ENCODE results near the gene MRPL53. TPM values are rescaled to one million over a fixed set of nuclear protein-coding genes. Genes with fewer than 3 reads are reported as not detected.

MRPL53 gene
- total and polyA plus RNA-seq, 2 of the 4 experiments (the other 2 are of a cell fraction), result 5.2 to 39.0 TPM

GRCh38 chr2:74440378-74441169 is 31.9 kb downstream of the MRPL53 start (continued):
- no peak for TF ChIP-seq CHD1 (IDR thresholded peaks at IDR 0.05; ENCODE audit: low read depth, low read length)
- 0 out of 2 replicates have a peak, but pooled peaks have one; percentile 22 for TF ChIP-seq BHLHE40 (IDR thresholded peaks at IDR 0.05; ENCODE audit: low read depth, low read length)
- no peak for TF ChIP-seq FOS (IDR thresholded peaks at IDR 0.05; ENCODE audit: low read depth, low read length)

GRCh38 chr2:74439803-74440377 is 32.6 kb downstream of the MRPL53 start:
- Histone ChIP-seq H3K9ac (ENCODE audit: low read depth, low read length) (peak overlapping the region; percentile 83), H3K18ac (ENCODE audit: low read depth, low read length) (peak overlapping the region; percentile 22), H2BK120ac (ENCODE audit: low read depth, low read length) (peak overlapping the region; percentile 77), H2AK5ac (ENCODE audit: low read depth, low read length) (peak overlapping the region; percentile 95), H3K9me3 (ENCODE audit: control insufficient read depth, insufficient read depth, low read length) (no peaks in the 10 kb centered on the region), H2BK20ac (ENCODE audit: low read depth, low read length) (no peak overlapping the region), H2AK9ac (replicated peaks; ENCODE audit: low read depth, low read length, poor library complexity) (peak overlapping the region; percentile 99), H3K4me2 (ENCODE audit: low read depth, low read length) (peak overlapping the region; percentile 89), H4K8ac (ENCODE audit: low read depth in 2 of 2, low read length in 2 of 2) (peak overlapping the region; percentile 87 to 94), H3K56ac (ENCODE audit: extremely low read depth, insufficient read depth, low read length) (peak overlapping the region; percentile 67), H3K27me3 (ENCODE audit: control insufficient read depth, insufficient read depth, low read length) (peaks cover 2% of the 10 kb centered on the region; the same call in 1 of the 2 replicates), H4K5ac (ENCODE audit: low read depth, low read length) (peak overlapping the region; percentile 31), H3K4me3 (ENCODE audit: insufficient read depth, low read depth, low read length) (peak overlapping the region; percentile 48), H3K79me1 (ENCODE audit: low read depth in 1 of 2, low read length in 2 of 2) (peaks cover 23 to 48% of the 10 kb centered on the region in 2 experiments), H2BK5ac (ENCODE audit: low read depth, low read length, poor library complexity, severe bottlenecking) (peak overlapping the region; percentile 52), H2BK15ac (ENCODE audit: low read depth, low read length) (peak overlapping the region; percentile 45; the same call in 1 of the 3 replicates), H3K23ac (ENCODE audit: low read depth, low read length) (peak overlapping the region; percentile 91), H3K9me1 (ENCODE audit: insufficient read depth, low read length) (peaks cover 21% of the 10 kb centered on the region), H4K91ac (ENCODE audit: insufficient read depth, low read depth, low read length) (peak overlapping the region; percentile 93), H3K4ac (ENCODE audit: low read depth, low read length) (peak overlapping the region; percentile 95), H3K27ac (ENCODE audit: insufficient read depth, low read length) (peak overlapping the region; percentile 66), H3K36me3 (ENCODE audit: control insufficient read depth, insufficient read depth, low read length) (no peaks in the 10 kb centered on the region; the same call in 1 of the 2 replicates), H4K20me1 (ENCODE audit: insufficient read depth, low read length) (0 out of 2 replicates have a peak, but pooled peaks cover 3% of the 10 kb centered on the region), H3K4me1 (ENCODE audit: control insufficient read depth, insufficient read depth, low read length) (peaks cover 23% of the 10 kb centered on the region), H2AFZ (replicated peaks; ENCODE audit: low read length, poor library complexity) (peak overlapping the region; percentile 94), H3K14ac (replicated peaks; ENCODE audit: low read depth, low read length) (peak overlapping the region; percentile 93)
- TF ChIP-seq MAZ (IDR thresholded peaks at IDR 0.05; ENCODE audit: borderline replicate concordance, low read depth, low read length), result no peak
- TF ChIP-seq MXI1 (IDR thresholded peaks at IDR 0.05; ENCODE audit: borderline replicate concordance, low read depth, low read length), result no peak
- TF ChIP-seq RAD21 (IDR thresholded peaks at IDR 0.05; ENCODE audit: low read length), result no peak
- TF ChIP-seq POLR2A (IDR thresholded peaks at IDR 0.05; ENCODE audit: low read depth, low read length), result no peak
- TF ChIP-seq MAFK (IDR thresholded peaks at IDR 0.05; ENCODE audit: low read depth, low read length), result no peak
- TF ChIP-seq RFX5 (IDR thresholded peaks at IDR 0.05; ENCODE audit: low read depth, low read length), result no peak
- no peak for TF ChIP-seq BHLHE40 (IDR thresholded peaks at IDR 0.05; ENCODE audit: low read depth, low read length)
- TF ChIP-seq CEBPB (IDR thresholded peaks at IDR 0.05; ENCODE audit: low read depth, low read length), result no peak
- TF ChIP-seq FOS (IDR thresholded peaks at IDR 0.05; ENCODE audit: low read depth, low read length), result no peak
- POLR2A ChIA-PET (ENCODE audit: unreplicated experiment), result interaction anchor here (0.9 kb wide), 1 partner anchor 15 kb away, joined by 4 read pairs; the partner anchor contains the start of gene INO80B
- CTCF ChIA-PET, result no interaction called here
- WGBS, 2 experiments (ENCODE audit: extremely low coverage in 2 of 2, insufficient read length in 1 of 2), result 0% methylated on average over 4 of the region's 14 CpGs; no CpG with 5 or more reads in 1 of the 2 experiments
- DNase-seq (peak; percentile 46), ATAC-seq (ENCODE audit: low read depth) (peak; percentile 73)
- in situ Hi-C loops (cut with MboI; ENCODE audit: low sequenced_read_pairs), result no loop called here
- dilution Hi-C loops (cut with HindIII; ENCODE audit: low sequenced_read_pairs, unreplicated experiment), result no loop called here
- intact Hi-C loops (cut with micrococcal nuclease), result loop anchor here (1.0 kb wide), 1 partner anchor 14 kb away; no protein-coding TSS in a partner anchor
- no TSS peak for BruUV-seq (replicated peaks)
